GM11168 (cell line): Measurements from ENCODE around the gene SLC46A1.

Experiments
- in situ Hi-C: fragments of 300-500 bp; cut with MboI; formaldehyde crosslinking; loops from one replicate; pipeline ENCODE4 v1.12.0; 2022; ENCODE audit warnings: low sequenced_read_pairs; ENCODE audit not compliant: unreplicated experiment

The SLC46A1 gene

DNA sequence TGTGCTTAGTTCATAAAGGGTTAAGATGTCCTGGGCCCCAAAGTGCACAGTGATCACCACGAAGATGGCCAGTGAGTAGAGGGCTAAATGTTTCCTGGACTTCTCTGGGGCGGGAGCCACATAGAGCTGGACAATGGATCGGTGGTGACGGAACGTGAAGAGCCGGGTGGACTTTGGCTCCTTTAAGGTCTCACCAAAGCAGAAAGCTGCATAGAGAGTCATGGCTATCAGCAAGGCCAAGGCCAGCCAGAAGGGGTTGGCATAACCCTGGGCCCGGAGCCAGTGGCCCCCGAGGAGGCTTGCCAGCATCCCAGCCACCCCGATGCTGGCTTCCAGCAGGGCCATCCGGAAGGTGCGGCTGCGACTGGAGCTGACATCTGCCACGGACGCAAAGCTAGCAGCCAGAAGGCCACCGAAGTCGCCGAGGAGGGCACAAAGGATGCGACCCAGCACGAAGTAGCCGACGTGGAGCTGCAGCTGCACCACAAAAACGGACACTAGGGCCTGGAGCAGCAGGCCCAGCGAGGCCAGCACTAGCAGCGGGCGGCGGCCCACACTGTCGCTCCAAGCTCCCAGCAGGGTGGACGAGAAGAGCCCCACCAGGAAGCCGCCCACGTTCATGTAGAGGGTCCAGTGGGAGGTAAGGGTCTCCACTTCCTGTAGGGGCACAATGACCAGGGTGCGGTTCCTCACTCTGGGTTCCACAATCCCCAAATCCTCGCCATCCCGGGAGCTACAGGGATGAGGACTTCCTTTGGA lies 1.0 kb downstream of the SLC46A1 start:
- in situ Hi-C loops, result no loop called here

DNA sequence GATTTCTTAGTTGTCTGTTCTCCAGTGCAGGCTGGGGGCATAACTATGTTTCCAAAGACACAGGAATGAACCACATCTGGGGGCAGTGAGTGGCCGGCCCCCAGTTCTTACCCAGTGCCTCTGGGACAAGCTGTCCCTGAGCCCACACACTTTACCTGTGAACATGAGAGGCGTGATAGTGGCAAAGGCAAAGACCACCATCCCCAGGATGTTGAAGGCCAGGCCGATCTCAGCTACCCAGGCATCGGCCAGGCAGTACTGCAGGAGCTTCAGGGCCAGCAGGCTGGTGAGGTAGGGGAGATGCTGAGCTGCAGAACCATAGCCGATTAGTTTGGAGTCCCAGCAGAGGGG lies 1.6 kb downstream of the SLC46A1 start:
- in situ Hi-C loops, result no loop called here

DNA sequence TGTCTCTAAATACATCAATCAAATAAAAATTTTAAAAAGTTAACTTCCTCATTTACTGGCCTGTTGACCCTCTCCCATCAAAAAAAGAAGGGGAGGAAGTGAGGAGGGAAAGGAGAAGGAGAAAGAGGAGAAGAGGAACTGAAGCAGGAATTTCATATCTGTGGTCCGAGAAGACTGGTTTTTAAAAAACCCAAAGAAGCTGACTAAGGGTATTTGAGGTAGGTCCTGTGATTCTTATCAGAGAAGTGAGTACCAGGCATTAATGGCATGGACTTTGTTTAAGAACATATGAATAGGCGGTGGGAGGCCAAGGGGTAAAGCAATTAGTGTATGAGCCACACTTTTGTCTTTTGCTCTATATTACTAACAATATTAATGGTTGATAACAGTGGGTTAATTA lies 2.0 kb downstream of the SLC46A1 start:
- in situ Hi-C loops, result no loop called here

DNA sequence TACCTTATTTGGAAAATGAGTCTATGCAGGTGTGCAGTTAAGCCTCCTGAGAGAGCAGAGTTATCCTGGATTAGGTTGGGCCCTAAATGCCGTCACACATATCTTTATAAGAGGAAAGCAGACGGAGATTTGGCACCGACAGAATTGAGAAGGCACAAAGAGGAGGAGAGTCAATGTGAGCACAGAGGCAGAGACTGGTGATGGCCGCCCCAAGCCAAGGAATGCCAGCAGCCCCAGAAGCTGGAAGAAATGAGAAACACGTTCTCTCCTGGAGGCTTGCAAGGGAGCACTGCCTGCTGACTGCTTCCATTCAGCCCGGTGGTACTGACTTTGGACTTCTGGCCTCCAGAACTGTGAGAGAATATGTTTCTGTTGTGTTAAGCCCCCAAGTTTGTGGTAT lies 3.2 kb downstream of the SLC46A1 start:
- in situ Hi-C loops, result no loop called here

DNA sequence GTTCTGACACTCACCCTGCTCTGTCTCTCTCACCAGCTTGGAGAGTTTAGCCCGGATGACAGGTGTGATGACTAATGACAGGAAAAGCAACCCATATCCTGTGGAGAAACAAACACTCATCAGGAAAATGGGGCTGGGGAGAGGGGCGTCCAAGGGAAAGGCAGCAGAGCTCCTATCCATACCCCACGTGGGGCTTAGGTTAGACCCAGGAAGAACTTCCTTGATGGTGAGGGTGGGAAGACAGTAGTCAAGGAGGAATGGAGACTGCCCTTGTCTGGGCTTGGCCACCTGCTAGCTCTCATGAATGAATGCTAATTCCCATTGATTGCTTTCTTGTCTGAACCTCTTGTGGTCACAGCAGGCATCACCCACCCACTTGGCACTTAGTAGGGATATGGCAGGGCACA lies 3.8 kb downstream of the SLC46A1 start:
- in situ Hi-C loops, result no loop called here

DNA sequence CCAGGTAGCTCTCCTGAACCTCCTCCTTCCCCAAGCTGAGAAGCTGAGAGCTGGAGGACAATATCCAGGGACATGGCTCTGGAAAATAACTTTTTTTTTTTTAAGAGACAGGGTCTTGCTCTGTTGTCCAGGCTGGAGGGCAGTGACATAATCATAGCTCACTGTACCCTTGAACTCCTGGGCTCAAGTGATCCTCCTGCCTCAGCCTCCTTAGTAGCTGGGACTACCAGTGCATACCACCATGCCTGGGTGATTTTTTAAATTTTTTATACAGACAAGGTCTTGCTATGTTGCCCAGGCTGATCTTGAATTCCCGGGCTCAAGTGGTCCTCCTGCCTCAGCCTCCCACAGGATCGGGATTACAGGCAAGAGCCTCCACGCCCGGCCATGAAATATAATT lies 6.2 kb downstream of the SLC46A1 start:
- in situ Hi-C loops, result no loop called here

DNA sequence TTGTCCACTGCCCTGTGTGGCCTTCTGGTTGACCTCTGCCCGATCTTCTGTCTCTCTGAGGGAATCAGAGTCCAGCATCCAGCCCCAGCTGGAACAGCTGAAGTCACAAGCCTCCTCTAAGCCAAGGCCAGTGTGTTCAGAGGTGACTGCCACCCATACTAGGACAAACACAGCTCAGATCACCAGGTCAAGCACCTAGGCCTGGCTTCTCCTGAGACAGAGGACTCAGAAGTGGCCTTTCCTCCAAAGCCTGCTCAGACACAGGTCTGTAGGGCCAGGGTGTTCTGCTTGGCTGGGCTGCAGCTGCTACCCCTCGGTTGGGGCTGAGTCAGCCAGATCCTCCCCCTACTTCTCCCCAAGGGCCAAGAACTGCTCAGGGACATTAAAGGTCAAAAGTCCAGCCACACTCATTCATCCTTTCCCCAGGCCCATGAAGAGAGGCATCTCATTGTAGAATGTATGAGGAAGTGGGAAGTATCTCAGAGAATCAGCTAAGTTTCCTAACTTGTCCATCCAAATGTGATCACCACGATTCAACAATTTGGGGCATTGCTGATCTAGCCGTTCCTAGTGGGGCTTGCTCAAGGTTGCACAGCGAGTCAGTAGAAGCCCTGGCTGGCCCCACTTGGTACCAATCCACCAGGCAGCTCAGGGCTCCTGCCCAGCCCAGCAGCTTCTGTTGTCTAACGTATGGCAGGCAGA lies 7.6 kb downstream of the SLC46A1 start:
- in situ Hi-C loops, result no loop called here

DNA sequence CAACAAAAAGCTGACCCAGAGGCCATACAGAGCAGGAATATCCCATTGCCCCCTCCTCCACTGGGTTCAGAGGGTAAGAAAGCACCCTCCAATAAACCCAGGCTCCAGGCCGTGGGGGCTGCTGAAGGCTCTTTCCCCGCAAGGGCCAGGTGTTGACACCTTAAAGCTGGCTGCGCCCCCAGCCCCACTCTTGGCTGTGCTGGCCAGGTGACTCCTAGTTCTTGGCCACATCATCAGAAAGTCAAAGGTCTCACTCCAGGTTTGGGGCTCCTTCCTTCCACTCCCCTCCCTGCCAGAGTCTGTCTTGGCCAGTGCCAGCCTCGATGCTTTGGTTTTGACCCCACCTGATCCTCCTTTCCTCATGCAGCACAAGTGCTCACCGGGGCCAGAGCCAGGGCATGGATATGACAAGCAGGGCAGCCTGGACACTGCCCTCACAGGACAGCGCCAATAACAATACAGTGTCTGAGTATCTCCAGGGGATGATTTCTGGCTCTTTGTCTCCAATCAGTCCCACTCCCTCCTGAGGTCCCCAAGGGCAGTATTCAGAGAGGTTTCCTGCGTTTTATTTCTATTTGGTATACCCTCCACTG lies 8.2 kb downstream of the SLC46A1 start:
- in situ Hi-C loops, result no loop called here

DNA sequence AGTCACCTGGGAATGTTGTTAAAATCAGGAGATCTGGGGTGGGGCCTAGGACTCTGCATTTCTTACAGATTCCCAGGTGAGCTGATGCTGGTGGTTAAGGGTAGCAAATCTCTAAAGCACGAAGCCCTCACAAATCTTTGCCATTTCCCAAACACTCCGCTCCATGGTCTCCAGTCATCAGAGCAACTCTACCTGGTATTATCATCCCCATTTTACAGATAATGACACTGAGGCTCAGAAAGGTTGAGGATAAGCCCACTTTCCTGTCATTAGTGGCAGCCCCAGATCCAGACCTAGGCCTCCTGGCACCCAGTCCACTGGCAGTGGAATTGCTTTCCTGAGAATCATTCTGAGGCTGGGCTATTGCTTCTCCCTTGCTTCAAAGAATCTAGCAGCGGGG lies 8.7 kb downstream of the SLC46A1 start:
- in situ Hi-C loops, result no loop called here

DNA sequence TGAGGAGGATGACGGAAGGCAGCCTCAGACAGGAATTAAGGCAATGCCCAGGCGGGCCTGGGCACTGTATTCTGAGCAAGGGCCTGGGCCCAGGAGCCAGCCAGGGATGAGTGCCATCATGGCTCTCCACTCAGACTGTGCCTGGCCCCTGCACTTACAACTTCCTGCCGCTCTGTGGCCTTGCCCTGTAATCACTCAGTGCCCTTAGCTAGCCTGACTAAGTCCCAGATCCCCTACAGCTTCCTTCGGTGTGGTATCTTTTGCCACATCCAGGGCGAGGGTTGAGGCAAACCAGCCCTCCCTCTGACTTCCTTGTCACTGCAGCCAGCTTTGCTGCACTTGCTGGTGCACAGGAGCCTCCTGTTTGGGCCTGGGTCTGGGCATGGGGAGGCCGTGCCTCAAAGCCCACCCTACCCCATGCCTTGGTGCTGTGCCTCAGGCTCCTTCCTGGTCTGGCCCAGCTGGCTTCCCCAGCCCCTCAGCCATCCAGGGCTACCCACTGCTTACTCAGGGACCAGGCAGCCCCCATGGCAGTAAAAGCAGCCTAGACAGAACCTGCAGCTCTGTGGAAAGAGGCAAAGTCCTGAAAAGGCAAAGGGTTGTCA lies 9.3 kb downstream of the SLC46A1 start:
- in situ Hi-C loops, result no loop called here

DNA sequence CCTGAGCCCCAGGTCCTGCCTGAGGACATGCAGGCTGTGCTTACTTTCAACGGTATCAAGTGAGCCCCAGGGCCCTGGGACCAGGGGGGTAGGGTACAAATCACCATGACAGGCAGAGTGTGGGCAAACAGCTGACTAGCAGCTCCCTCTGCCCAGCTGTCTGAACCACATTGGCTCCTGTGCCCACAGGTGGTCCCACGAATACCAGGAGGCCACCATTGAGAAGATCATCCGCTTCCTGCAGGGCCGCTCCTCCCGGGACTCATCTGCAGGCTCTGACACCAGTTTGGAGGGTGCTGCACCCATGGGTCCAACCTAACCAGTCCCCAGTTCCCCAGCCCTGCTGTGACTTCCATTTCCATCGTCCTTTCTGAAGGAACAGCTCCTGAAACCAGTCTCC lies 10.0 kb downstream of the SLC46A1 start:
- in situ Hi-C loops, result no loop called here

DNA sequence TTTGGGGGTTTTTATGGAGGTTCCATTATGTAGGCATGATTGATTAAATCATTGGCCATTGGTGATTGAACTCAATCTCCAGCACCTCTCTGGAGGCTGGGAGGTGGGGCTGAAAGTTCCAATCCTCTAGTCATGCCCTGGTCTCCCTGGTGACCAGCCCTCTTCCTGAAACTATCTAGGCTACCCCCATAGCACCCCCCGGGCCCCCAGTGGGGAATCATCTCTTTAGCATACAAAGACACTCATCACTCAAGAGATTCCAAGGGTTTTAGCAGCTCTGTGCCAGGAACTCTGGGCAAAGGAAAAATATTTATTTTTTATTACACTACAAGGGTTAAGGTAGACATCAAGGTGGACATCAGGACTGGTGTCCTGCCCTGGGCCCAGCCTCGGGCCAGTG lies 10.6 kb downstream of the SLC46A1 start:
- in situ Hi-C loops, result no loop called here

DNA sequence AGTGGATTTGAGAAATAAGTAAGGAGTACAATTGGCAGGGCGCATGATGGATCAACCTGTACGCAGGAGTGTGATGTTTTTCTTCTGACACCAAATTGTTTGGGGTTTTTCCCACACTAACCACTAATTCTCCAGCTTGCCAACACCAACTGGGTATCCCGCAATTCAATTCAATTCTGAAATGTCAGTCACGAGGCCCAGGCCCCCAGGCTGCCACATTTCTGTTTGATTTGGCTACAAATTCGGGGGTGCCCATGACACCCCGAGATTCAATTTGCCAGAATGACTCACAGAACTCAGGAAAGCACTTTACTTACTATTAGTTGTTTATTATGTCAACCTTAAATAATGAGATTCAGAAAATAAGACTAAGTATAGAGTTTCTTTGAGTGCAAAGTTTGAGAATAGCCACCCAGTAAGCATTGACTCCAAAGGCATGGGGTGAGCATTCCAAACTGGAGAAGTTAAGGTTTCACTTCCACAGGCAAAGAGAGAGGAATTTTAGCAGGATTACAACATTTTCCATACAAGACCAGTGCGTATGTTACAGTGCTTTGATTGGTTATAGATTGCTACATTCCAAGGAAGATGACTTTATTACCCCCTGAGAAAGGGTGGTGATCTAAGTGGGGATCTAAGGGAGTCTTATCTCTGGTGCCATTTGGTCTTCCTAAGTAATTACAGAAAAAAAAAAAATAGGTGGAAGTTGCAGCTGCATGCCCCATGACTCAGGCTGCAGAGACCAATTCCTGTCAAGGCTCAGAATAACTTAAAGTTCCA lies 11.5 kb downstream of the SLC46A1 start:
- in situ Hi-C loops, result no loop called here

DNA sequence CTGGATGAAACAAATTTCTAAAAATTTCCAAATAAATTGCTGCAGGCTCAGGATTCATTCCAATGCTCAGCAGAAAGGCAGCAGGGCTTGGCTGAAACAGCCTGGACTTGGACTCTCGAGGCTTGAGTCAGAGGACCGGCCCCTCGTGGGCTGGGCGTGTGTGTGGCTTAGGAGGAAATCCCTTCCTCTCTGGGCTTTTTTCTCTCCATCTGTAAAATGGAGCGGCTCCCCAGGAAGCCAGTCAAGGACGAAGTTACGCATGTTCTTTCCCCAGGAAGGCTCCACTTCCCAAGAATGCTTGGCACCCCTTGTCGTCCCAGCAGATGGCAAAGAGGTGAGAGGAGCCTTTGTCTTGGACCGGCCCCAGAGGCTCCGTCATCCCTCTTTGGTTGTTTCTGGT lies 13.5 kb downstream of the SLC46A1 start:
- in situ Hi-C loops, result no loop called here

DNA sequence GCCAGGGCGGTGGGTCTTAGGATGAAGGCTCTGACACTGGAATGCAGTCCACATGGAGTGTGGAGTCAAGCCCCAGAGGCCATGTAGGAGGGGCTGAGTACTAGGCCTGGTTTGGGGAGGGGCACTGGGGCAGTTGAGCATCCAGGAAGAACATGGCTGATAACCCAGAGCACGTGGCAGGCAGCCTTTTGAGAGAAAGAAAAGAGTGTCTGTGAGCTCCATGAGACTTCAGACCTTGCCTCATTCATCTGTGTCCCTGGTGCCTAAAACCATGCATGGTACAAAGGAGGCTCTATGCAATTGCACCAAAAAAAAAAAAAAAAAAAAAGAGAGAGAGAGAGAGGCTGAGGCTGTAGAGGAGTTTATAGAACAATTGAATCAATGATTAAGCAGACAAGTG lies 14.6 kb downstream of the SLC46A1 start:
- in situ Hi-C loops, result no loop called here

DNA sequence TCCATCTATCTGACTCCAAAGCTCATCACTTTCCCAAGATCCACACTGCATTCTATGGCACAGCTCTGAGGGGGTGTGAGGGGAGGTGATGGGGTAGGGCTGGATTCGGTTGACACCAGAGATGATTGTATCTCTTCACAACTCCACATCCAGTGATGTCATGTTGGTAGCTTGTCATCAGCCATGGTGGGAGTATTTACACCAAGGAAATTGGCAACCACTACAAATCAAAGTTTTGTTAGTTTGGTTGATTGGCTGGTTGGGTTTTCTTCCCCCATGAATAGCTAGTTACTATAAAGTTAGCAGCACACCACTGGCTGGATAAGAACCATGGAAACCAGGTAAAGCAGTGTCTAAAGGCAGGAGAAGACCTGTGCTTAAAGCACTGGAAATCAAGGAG lies 15.0 kb downstream of the SLC46A1 start:
- in situ Hi-C loops, result no loop called here

DNA sequence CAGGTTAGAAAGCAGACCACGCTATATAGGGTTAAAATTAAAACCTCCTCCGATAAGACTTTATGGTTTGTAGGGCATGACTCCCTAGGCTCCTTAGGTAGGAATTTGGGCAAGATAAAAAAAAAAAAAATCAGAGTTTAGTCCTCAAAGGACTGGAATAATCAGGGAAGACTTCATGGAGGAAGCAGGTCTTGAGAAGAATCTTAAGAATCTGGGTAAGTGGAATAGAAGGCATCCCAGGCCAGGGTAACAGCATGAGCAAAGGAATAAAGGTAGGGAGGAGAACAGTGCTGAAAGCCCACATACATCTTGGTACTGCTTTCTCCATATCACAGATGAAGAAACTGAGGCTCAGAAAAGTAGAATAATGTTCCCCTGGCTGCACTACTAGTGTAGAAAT lies 15.4 kb downstream of the SLC46A1 start:
- in situ Hi-C loops, result no loop called here

DNA sequence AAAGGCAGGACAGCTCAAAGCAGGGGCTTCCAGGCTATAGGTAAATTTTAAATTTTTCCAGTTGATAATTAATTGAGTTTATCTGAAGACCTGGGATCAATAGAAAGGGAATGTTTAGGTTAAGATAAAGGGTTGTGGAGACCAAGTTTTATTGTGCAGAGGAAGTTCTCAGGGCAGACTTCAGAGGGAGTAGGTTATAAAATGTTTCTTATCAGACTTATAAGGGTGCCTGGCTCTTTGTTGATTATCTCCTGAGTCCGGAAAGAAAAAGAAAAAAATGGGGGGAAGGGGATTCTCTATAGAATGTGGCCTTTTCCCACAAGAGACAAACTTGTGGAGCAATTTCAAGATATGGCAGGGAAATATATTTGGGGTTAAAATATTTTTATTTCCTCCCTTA lies 15.9 kb downstream of the SLC46A1 start:
- in situ Hi-C loops, result no loop called here

DNA sequence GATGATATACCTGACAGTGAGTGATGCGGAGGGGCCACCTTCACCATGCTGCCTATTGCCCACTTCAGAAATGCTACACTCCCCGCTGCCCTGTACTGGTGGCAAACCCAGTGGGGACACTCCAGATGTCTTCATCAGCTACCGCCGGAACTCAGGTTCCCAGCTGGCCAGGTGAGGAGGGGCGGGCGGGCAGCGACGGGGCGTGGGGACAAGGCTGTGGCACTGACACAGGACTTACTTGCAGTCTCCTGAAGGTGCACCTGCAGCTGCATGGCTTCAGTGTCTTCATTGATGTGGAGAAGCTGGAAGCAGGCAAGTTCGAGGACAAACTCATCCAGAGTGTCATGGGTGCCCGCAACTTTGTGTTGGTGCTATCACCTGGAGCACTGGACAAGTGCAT lies 17.9 kb downstream of the SLC46A1 start:
- in situ Hi-C loops, result no loop called here

DNA sequence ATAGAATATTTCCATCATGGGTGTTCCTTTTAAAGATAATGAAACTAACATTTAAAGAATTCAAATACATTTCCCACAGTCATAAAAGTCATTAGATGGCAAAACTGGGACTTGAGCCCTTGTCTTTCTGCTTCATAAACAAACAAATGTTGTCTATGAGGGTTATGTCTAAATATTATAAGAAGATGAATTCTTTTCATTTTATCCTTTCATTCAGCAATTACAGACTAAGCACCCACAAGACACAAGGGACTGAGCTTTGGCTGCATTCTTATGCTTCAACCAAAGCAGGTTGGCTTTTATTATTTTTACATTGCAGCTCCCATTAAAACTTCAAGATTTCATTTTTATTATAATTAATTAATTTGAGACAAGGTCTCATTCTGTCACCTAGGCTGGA lies 19.6 kb downstream of the SLC46A1 start:
- in situ Hi-C loops, result no loop called here

DNA sequence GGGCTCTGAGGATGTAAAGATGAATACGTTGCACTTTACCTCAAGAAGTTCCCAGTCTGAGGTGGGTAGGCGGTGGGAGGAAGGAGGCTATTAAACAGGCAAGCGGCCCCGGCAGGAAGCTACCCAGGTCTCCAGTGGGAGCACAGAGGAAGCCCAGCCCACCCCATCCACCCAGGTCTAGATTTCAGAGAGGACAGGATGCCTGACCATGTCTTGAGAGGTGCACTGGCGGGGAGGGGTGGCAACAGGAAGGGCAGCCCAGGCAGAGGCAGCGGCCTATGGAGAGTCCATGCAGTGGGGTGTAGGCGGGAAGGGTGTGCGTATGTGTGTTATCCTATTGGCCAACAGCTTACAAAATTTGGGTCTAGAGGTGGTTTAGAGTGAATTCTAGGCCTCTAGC lies 20.6 kb downstream of the SLC46A1 start:
- in situ Hi-C loops, result no loop called here
